ENCODE results near the gene LSAMP. TPM values are rescaled to one million over a fixed set of nuclear protein-coding genes. Genes with fewer than 3 reads are reported as not detected.

Gene LSAMP
- total and polyA plus RNA-seq, 5 donors from 2014 or later, result not detected

- Histone ChIP-seq H3K4me1 (ENCODE audit: control insufficient read depth, insufficient read depth, low read length, poor library complexity, severe bottlenecking) (no peaks in the 10 kb centered on the region), H3K27me3 (ENCODE audit: control insufficient read depth, insufficient read depth, low read length) (no peaks in the 10 kb centered on the region), H3K36me3 (ENCODE audit: control insufficient read depth, insufficient read depth, low read length) (no peaks in the 10 kb centered on the region), H3K4me3 (ENCODE audit: low read depth, low read length) (no peak overlapping the region), H3K27ac (ENCODE audit: insufficient read depth, low read length, poor library complexity, severe bottlenecking) (no peak overlapping the region), H3K9me3 (ENCODE audit: control insufficient read depth in 2 of 2, low read length in 2 of 2) (peaks cover 0 to 4% of the 10 kb centered on the region in 2 experiments)
- no peaks in the 10 kb centered on the region for H3K27me3 Mint-ChIP-seq
- H3K4me1 Mint-ChIP-seq, result no peaks in the 10 kb centered on the region
- H3K36me3 Mint-ChIP-seq, result no peaks in the 10 kb centered on the region
- ATAC-seq (ENCODE audit: low read depth in 2 of 2) (no peak), DNase-seq (no peak)
- H3K4me3 Mint-ChIP-seq, result no peak overlapping the region
- peaks cover 0 to 8% (median 3%) of the 10 kb centered on the region in 7 donors for H3K9me3 Mint-ChIP-seq
- no peak overlapping the region for H3K27ac Mint-ChIP-seq
These were observed 40.1 kb downstream of the LSAMP start for GRCh38 chr3:116405231-116405630.

DNA sequence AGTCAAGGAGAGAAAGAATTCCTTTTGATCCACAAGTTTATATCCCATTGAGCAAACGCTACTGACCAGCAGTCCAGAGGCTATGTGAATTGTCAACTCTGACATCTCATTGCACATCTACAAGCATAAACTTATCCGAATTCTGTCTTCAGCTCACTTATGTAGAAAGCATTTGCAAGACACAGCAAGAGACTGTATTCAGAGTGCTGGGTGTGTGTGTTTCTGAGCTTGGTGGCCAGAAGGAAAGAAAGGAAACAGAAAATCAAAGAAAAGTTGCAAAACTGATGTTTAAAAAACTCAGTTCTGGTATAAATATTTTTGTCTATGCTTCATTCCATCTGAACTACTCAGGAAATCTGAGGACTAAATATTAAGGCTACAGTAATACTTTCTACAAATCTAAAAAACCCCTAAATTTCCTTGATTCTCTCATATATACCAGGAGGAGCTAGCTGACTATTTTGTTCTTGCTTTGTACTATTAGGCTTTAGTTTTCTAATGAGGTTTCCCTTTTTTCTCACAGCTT, 45.5 kb downstream of the LSAMP start:
- Mint-ChIP-seq H3K27me3 (no peaks in the 10 kb centered on the region), H3K4me1 (no peaks in the 10 kb centered on the region)
- ATAC-seq (ENCODE audit: low read depth in 2 of 2), result no peak

DNA sequence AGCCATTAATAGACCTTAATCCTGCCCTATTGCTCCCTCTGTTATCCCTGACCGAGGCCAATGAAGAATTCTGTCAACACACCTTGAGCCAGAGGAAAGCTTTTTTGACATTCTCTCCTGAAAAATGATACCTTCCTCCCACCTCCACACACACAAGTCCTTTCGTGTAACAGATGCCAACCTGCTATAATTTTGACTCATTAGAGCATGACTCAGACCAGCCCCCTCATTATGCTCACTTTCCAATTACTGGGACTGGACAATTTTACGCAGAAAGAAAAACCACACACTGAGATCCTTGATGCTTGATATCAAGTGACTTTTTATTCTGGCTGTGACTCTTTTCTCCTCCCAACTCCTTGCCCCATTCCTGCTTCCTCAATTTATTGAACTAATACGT, 50.9 kb downstream of the LSAMP start:
- ATAC-seq (ENCODE audit: low read depth in 2 of 2), result no peak
- no peak for DNase-seq
- H3K27me3 ChIP-seq (ENCODE audit: control insufficient read depth, insufficient read depth, low read length), result no peaks in the 10 kb centered on the region
- H3K36me3 ChIP-seq (ENCODE audit: control insufficient read depth, insufficient read depth, low read length), result no peaks in the 10 kb centered on the region
- Mint-ChIP-seq H3K4me3 (no peak overlapping the region), H3K27ac (no peak overlapping the region), H3K4me1 (no peaks in the 10 kb centered on the region), H3K27me3 (no peaks in the 10 kb centered on the region), H3K36me3 (no peaks in the 10 kb centered on the region), H3K9me3 (peaks cover 1 to 9% (median 5%) of the 10 kb centered on the region in 7 donors)
- H3K4me3 ChIP-seq (ENCODE audit: low read depth, low read length), result no peak overlapping the region
- H3K9me3 ChIP-seq (ENCODE audit: control insufficient read depth in 2 of 2, low read length in 2 of 2), result peaks cover 0 to 5% of the 10 kb centered on the region in 2 experiments
- H3K4me1 ChIP-seq (ENCODE audit: control insufficient read depth, insufficient read depth, low read length, poor library complexity, severe bottlenecking), result no peaks in the 10 kb centered on the region
- H3K27ac ChIP-seq (ENCODE audit: insufficient read depth, low read length, poor library complexity, severe bottlenecking), result no peak overlapping the region

More for the DNA sequence above, 45.5 kb downstream of the LSAMP start:
- H3K9me3 Mint-ChIP-seq, result peaks cover 0 to 5% (median 3%) of the 10 kb centered on the region in 7 donors
- no peaks in the 10 kb centered on the region for H3K36me3 Mint-ChIP-seq
- Histone ChIP-seq H3K36me3 (ENCODE audit: control insufficient read depth, insufficient read depth, low read length) (no peaks in the 10 kb centered on the region), H3K27ac (ENCODE audit: insufficient read depth, low read length, poor library complexity, severe bottlenecking) (no peak overlapping the region), H3K9me3 (ENCODE audit: control insufficient read depth in 2 of 2, low read length in 2 of 2) (peaks cover 0 to 5% of the 10 kb centered on the region in 2 experiments), H3K4me3 (ENCODE audit: low read depth, low read length) (no peak overlapping the region), H3K27me3 (ENCODE audit: control insufficient read depth, insufficient read depth, low read length) (no peaks in the 10 kb centered on the region), H3K4me1 (ENCODE audit: control insufficient read depth, insufficient read depth, low read length, poor library complexity, severe bottlenecking) (no peaks in the 10 kb centered on the region)
- no peak overlapping the region for H3K4me3 Mint-ChIP-seq
- no peak overlapping the region for H3K27ac Mint-ChIP-seq
- DNase-seq, result no peak

GRCh38 chr3:116393199-116393598, 52.1 kb downstream of the LSAMP start:
- Histone ChIP-seq H3K4me1 (ENCODE audit: control insufficient read depth, insufficient read depth, low read length, poor library complexity, severe bottlenecking) (no peaks in the 10 kb centered on the region), H3K27ac (ENCODE audit: insufficient read depth, low read length, poor library complexity, severe bottlenecking) (no peak overlapping the region), H3K27me3 (ENCODE audit: control insufficient read depth, insufficient read depth, low read length) (no peaks in the 10 kb centered on the region), H3K4me3 (ENCODE audit: low read depth, low read length) (no peak overlapping the region), H3K36me3 (ENCODE audit: control insufficient read depth, insufficient read depth, low read length) (no peaks in the 10 kb centered on the region), H3K9me3 (ENCODE audit: control insufficient read depth in 2 of 2, low read length in 2 of 2) (peaks cover 0 to 3% of the 10 kb centered on the region in 2 experiments)
- H3K4me1 Mint-ChIP-seq, result no peaks in the 10 kb centered on the region
- ATAC-seq (ENCODE audit: low read depth in 2 of 2), result no peak
- H3K4me3 Mint-ChIP-seq, result no peak overlapping the region
- H3K27me3 Mint-ChIP-seq, result no peaks in the 10 kb centered on the region
- peaks cover 0 to 12% (median 5%) of the 10 kb centered on the region in 7 donors for H3K9me3 Mint-ChIP-seq
- DNase-seq, result no peak
- H3K27ac Mint-ChIP-seq, result no peak overlapping the region
- H3K36me3 Mint-ChIP-seq, result no peaks in the 10 kb centered on the region

- no peak for DNase-seq
- Histone ChIP-seq H3K36me3 (ENCODE audit: control insufficient read depth, insufficient read depth, low read length) (no peaks in the 10 kb centered on the region), H3K4me1 (ENCODE audit: control insufficient read depth, insufficient read depth, low read length, poor library complexity, severe bottlenecking) (no peaks in the 10 kb centered on the region), H3K9me3 (ENCODE audit: control insufficient read depth in 2 of 2, low read length in 2 of 2) (no peaks in the 10 kb centered on the region), H3K27ac (ENCODE audit: insufficient read depth, low read length, poor library complexity, severe bottlenecking) (no peak overlapping the region), H3K27me3 (ENCODE audit: control insufficient read depth, insufficient read depth, low read length) (no peaks in the 10 kb centered on the region), H3K4me3 (ENCODE audit: low read depth, low read length) (no peak overlapping the region)
- H3K27ac Mint-ChIP-seq, result no peak overlapping the region
- H3K4me3 Mint-ChIP-seq, result no peak overlapping the region
- H3K27me3 Mint-ChIP-seq, result no peaks in the 10 kb centered on the region
- no peaks in the 10 kb centered on the region for H3K36me3 Mint-ChIP-seq
- no peaks in the 10 kb centered on the region for H3K4me1 Mint-ChIP-seq
- ATAC-seq (ENCODE audit: low read depth in 2 of 2), result no peak
- peaks cover 0 to 12% (median 5%) of the 10 kb centered on the region in 7 donors for H3K9me3 Mint-ChIP-seq
These were observed 53.0 kb downstream of the LSAMP start for GRCh38 chr3:116392291-116392690.

DNA sequence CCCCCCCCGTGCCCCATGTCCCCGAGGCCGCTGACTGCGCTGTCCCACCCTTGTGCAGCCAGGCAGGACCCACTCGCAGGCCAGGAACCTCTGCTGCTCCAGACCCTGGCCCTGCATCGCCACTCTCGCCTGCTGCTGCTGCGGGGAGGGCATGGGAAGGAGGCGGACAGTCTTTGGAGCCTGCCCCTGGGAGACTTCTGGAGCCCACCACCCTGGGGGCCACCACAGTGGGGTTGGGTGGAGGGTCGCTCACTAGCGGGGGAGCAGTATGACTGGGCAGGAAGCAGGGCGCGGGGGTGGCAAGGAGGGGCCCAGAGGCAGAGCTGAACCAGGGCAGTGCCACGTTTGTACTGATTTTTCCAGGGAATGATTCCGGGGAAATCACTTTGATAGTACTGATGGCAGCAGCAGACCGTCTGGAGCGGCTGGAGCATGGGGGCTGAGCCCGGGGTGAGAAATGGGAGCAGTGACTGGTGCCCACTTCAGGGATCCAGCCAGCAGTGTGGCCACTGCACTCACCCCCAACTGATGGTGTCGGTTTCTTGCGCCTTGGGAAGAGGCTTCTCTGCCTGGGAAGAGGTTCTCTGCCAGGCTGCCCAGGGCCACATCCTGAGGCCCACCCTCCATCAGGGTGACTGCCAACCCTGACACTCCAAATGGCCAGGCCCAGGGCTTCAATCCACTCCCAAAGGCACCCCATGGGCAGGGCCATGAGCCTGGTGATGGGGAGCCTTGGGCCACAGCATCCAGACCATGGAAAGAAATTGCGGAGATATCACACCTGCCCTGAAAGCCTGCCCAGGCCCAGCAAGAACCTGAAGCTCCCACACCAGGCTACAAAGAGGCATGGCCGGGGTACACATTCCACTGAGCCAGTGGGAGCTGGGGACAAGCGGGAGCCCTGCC, 53.7 kb downstream of the LSAMP start:
- H3K4me1 ChIP-seq (ENCODE audit: control insufficient read depth, insufficient read depth, low read length, poor library complexity, severe bottlenecking), result no peaks in the 10 kb centered on the region
- ATAC-seq (ENCODE audit: low read depth in 2 of 2) (no peak), DNase-seq (no peak)
- peaks cover 0 to 10% (median 5%) of the 10 kb centered on the region in 7 donors for H3K9me3 Mint-ChIP-seq
- H3K27me3 Mint-ChIP-seq, result no peaks in the 10 kb centered on the region
- H3K27me3 ChIP-seq (ENCODE audit: control insufficient read depth, insufficient read depth, low read length), result no peaks in the 10 kb centered on the region
- no peaks in the 10 kb centered on the region for H3K4me1 Mint-ChIP-seq
- no peak overlapping the region for H3K4me3 ChIP-seq (ENCODE audit: low read depth, low read length)
- no peaks in the 10 kb centered on the region for H3K9me3 ChIP-seq (ENCODE audit: control insufficient read depth in 2 of 2, low read length in 2 of 2)
- H3K27ac Mint-ChIP-seq, result no peak overlapping the region
- no peaks in the 10 kb centered on the region for H3K36me3 Mint-ChIP-seq
- no peaks in the 10 kb centered on the region for H3K36me3 ChIP-seq (ENCODE audit: control insufficient read depth, insufficient read depth, low read length)
- no peak overlapping the region for H3K27ac ChIP-seq (ENCODE audit: insufficient read depth, low read length, poor library complexity, severe bottlenecking)
- H3K4me3 Mint-ChIP-seq, result no peak overlapping the region

DNA sequence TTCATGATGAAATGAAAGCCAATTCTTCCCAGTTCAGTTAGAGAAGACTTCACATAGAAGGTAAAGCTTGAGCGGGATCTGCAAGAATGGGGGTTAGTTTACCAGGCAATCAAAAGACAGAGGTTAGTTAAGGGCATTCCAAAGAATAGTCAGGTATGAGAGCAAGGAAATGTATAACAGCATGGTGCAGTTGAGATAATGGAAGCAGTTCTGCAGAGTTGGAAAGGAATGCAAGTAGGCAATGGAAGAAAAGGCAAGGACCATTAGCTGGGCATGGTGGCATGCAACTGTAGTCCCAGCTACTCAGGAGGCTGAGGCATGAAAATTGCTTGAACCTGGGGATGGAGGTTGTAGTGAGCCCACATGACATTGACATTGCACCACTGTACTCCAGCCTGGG, 55.0 kb downstream of the LSAMP start:
- no peaks in the 10 kb centered on the region for H3K4me1 Mint-ChIP-seq
- Histone ChIP-seq H3K27ac (ENCODE audit: insufficient read depth, low read length, poor library complexity, severe bottlenecking) (no peak overlapping the region), H3K27me3 (ENCODE audit: control insufficient read depth, insufficient read depth, low read length) (no peaks in the 10 kb centered on the region), H3K4me1 (ENCODE audit: control insufficient read depth, insufficient read depth, low read length, poor library complexity, severe bottlenecking) (no peaks in the 10 kb centered on the region), H3K4me3 (ENCODE audit: low read depth, low read length) (no peak overlapping the region), H3K36me3 (ENCODE audit: control insufficient read depth, insufficient read depth, low read length) (no peaks in the 10 kb centered on the region), H3K9me3 (ENCODE audit: control insufficient read depth in 2 of 2, low read length in 2 of 2) (no peaks in the 10 kb centered on the region)
- H3K27ac Mint-ChIP-seq, result no peak overlapping the region
- H3K4me3 Mint-ChIP-seq, result no peak overlapping the region
- ATAC-seq (ENCODE audit: low read depth in 2 of 2), result no peak
- no peak for DNase-seq
- peaks cover 0 to 10% (median 5%) of the 10 kb centered on the region in 7 donors for H3K9me3 Mint-ChIP-seq
- no peaks in the 10 kb centered on the region for H3K27me3 Mint-ChIP-seq
- H3K36me3 Mint-ChIP-seq, result no peaks in the 10 kb centered on the region
